GM18498 (cell line): ENCODE measurements around the gene ZNF821.
"Not testable (repeated sequence)": the region's sequence is repeated elsewhere in the genome, so short reads cannot be mapped to it uniquely, and the experiment has no call there.

Experiments
- ATAC-seq: cut with Tn5 transposase; IDR thresholded peaks from one replicate; pipeline ENCODE4 v1.9.1; 2021; ENCODE audit warnings: mild to moderate bottlenecking, moderate library complexity; ENCODE audit not compliant: unreplicated experiment

Gene ZNF821

GRCh38 chr16:71865173-71865863 lies 18.7 kb downstream of the ZNF821 start:
- no peak for ATAC-seq

- no peak for ATAC-seq
Observed at GRCh38 chr16:71863995-71864394, 20.0 kb downstream of the ZNF821 start.

GRCh38 chr16:71859762-71860521 lies 24.0 kb downstream of the ZNF821 start:
- no peak for ATAC-seq

GRCh38 chr16:71855937-71856662 lies 27.9 kb downstream of the ZNF821 start:
- ATAC-seq = no peak

GRCh38 chr16:71854369-71854948 lies 29.5 kb downstream of the ZNF821 start:
- ATAC-seq = no peak

- peak; percentile 78 for ATAC-seq
Observed at GRCh38 chr16:71853413-71853812, 30.6 kb downstream of the ZNF821 start.

GRCh38 chr16:71852561-71852960 lies 31.4 kb downstream of the ZNF821 start:
- no peak for ATAC-seq

- ATAC-seq = no peak
Observed at GRCh38 chr16:71852158-71852557, 31.8 kb downstream of the ZNF821 start.

GRCh38 chr16:71851746-71852145 lies 32.2 kb downstream of the ZNF821 start:
- ATAC-seq = no peak

GRCh38 chr16:71848622-71849021 lies 35.4 kb downstream of the ZNF821 start:
- no peak for ATAC-seq

- ATAC-seq = no peak
Observed at GRCh38 chr16:71847096-71847495, 36.9 kb downstream of the ZNF821 start.

- no peak for ATAC-seq
Observed at GRCh38 chr16:71846431-71846830, 37.6 kb downstream of the ZNF821 start.

- ATAC-seq = peak; percentile 80
Observed at GRCh38 chr16:71845639-71846430, 38.1 kb downstream of the ZNF821 start, which contains the start of gene ATXN1L. Gene ATXN1L, plus strand, starts transcription at chr16:71845976. Its CDS starts 3,765 bp downstream, at chr16:71849741.

GRCh38 chr16:71843572-71843971 lies 40.4 kb downstream of the ZNF821 start:
- no peak for ATAC-seq

GRCh38 chr16:71840052-71840451 lies 43.9 kb downstream of the ZNF821 start:
- ATAC-seq = no peak

GRCh38 chr16:71837150-71837549 lies 46.8 kb downstream of the ZNF821 start:
- ATAC-seq = no peak

- no peak for ATAC-seq
Observed at GRCh38 chr16:71834291-71834690, 49.7 kb downstream of the ZNF821 start.

- ATAC-seq = not testable (repeated sequence)
Observed at GRCh38 chr16:71832112-71832511, 51.9 kb downstream of the ZNF821 start.

- not testable (repeated sequence) for ATAC-seq
Observed at GRCh38 chr16:71831698-71832097, 52.3 kb downstream of the ZNF821 start.

GRCh38 chr16:71830359-71830758 lies 53.6 kb downstream of the ZNF821 start:
- no peak for ATAC-seq
